IMR-90 (cell line): ENCODE results near the gene USP25. TPM values are rescaled to one million over a fixed set of nuclear protein-coding genes. Genes with fewer than 3 reads are reported as not detected.

Experiments used
- ATAC-seq: fragments of 200-7000 bp; cut with Tn5 transposase; 2 replicates; pipeline ENCODE4 v1.9.1; 2020; ENCODE audit warnings: low read depth, mild to moderate bottlenecking, moderate library complexity
- BruUV-seq: library from RNA; stranded (reverse); fragments of 400-500 nt; replicated peaks from 2 replicates; lab custom pipeline; 2021; lab: Mats Ljungman, UMichigan
- CTCF ChIA-PET: fragments of 300-600 bp; formaldehyde crosslinking; extraction: SDS; loops from one replicate; lab custom pipeline; 2021; ENCODE audit warnings: antibody characterized with exemption; lab: Yijun Ruan, JAX
- POLR2A ChIA-PET: fragments of 300-600 bp; sonication (Branson Sonifier 250); formaldehyde crosslinking; loops from one replicate; lab custom pipeline; 2022; ENCODE audit warnings: antibody characterized with exemption; ENCODE audit not compliant: unreplicated experiment; lab: Charles Lee
- DNase-seq: peaks from one replicate; pipeline ENCODE4 v3.0.0; 2013
- H2AFZ ChIP-seq: replicated peaks from 2 replicates; pipeline ENCODE3; 2013; ENCODE audit warnings: low read length, mild to moderate bottlenecking; ENCODE audit not compliant: poor library complexity
- H2AK5ac ChIP-seq: 2 replicates; pipeline ENCODE4 v1.6.1; 2013; ENCODE audit warnings: low read depth, low read length, inconsistent platforms
- H2AK9ac ChIP-seq: replicated peaks from 2 replicates; pipeline ENCODE3; 2013; ENCODE audit warnings: mild to moderate bottlenecking, low read depth, low read length, moderate library complexity; ENCODE audit not compliant: poor library complexity
- H2BK120ac ChIP-seq: 2 replicates; pipeline ENCODE4 v1.6.1; 2013; ENCODE audit warnings: low read depth, low read length, inconsistent platforms
- H2BK15ac ChIP-seq: 3 replicates; pipeline ENCODE4 v1.6.1; 2013; ENCODE audit warnings: low read depth, low read length, inconsistent platforms
- H2BK20ac ChIP-seq: 2 replicates; pipeline ENCODE4 v1.6.1; 2013; ENCODE audit warnings: low read depth, mild to moderate bottlenecking, inconsistent platforms, low read length, moderate library complexity
- H2BK5ac ChIP-seq: 2 replicates; pipeline ENCODE4 v1.6.1; 2013; ENCODE audit warnings: mild to moderate bottlenecking, low read depth, low read length, inconsistent platforms; ENCODE audit not compliant: poor library complexity, severe bottlenecking
- H3K14ac ChIP-seq: replicated peaks from 2 replicates; pipeline ENCODE4 v1.6.1; 2013; ENCODE audit warnings: low read depth, low read length, inconsistent platforms
- H3K18ac ChIP-seq: 2 replicates; pipeline ENCODE4 v1.6.1; 2013; ENCODE audit warnings: low read depth, low read length, control low read depth
- H3K23ac ChIP-seq: 2 replicates; pipeline ENCODE4 v1.6.1; 2013; ENCODE audit warnings: low read depth, low read length, inconsistent platforms
- H3K27ac ChIP-seq: 2 replicates; pipeline ENCODE4 v1.5.1; 2013; ENCODE audit warnings: mild to moderate bottlenecking, control low read depth, low read length; ENCODE audit not compliant: insufficient read depth
- H3K27me3 ChIP-seq: 2 replicates; pipeline ENCODE4 v1.6.1; 2013; ENCODE audit warnings: low read length; ENCODE audit not compliant: control insufficient read depth, insufficient read depth
- H3K36me3 ChIP-seq: 2 replicates; pipeline ENCODE4 v1.6.1; 2013; ENCODE audit warnings: low read length, mixed read lengths; ENCODE audit not compliant: control insufficient read depth, insufficient read depth
- H3K4ac ChIP-seq: 2 replicates; pipeline ENCODE4 v1.6.1; 2013; ENCODE audit warnings: low read depth, low read length, inconsistent platforms
- H3K4me1 ChIP-seq: 2 replicates; pipeline ENCODE4 v1.6.1; 2013; ENCODE audit warnings: low read length, mixed read lengths; ENCODE audit not compliant: control insufficient read depth, insufficient read depth
- H3K4me2 ChIP-seq: 2 replicates; pipeline ENCODE4 v1.6.1; 2013; ENCODE audit warnings: low read depth, mild to moderate bottlenecking, control low read depth, low read length, moderate library complexity
- H3K4me3 ChIP-seq: 2 replicates; pipeline ENCODE4 v1.5.1; 2013; ENCODE audit warnings: low read depth, mild to moderate bottlenecking, control low read depth, low read length, moderate library complexity; ENCODE audit not compliant: insufficient read depth
- H3K56ac ChIP-seq: 2 replicates; pipeline ENCODE4 v1.6.1; 2013; ENCODE audit warnings: low read length, inconsistent platforms; ENCODE audit not compliant: insufficient read depth; ENCODE audit errors: extremely low read depth
- H3K79me1 ChIP-seq, 2 experiments: 2 replicates each; pipeline ENCODE4 v1.6.1; 2013; ENCODE audit warnings: low read length in 2 of 2, inconsistent platforms in 1 of 2, low read depth in 1 of 2
- H3K9ac ChIP-seq: 2 replicates; pipeline ENCODE4 v1.6.1; 2013; ENCODE audit warnings: low read depth, low read length, control low read depth
- H3K9me1 ChIP-seq: 2 replicates; pipeline ENCODE4 v1.6.1; 2013; ENCODE audit warnings: low read length, inconsistent platforms; ENCODE audit not compliant: insufficient read depth
- H3K9me3 ChIP-seq: 2 replicates; pipeline ENCODE4 v1.6.1; 2013; ENCODE audit warnings: low read length; ENCODE audit not compliant: control insufficient read depth, insufficient read depth
- H4K20me1 ChIP-seq: 2 replicates; pipeline ENCODE4 v1.6.1; 2013; ENCODE audit warnings: low read length, inconsistent platforms; ENCODE audit not compliant: insufficient read depth
- H4K5ac ChIP-seq: 2 replicates; pipeline ENCODE4 v1.6.1; 2013; ENCODE audit warnings: mild to moderate bottlenecking, low read depth, low read length, control low read depth
- H4K8ac ChIP-seq, 2 experiments: 2 replicates each; pipeline ENCODE4 v1.6.1; 2013; ENCODE audit warnings: low read depth in 2 of 2, low read length in 2 of 2, control low read depth in 1 of 2, inconsistent platforms in 1 of 2
- H4K91ac ChIP-seq: 2 replicates; pipeline ENCODE4 v1.6.1; 2013; ENCODE audit warnings: low read depth, low read length, inconsistent platforms; ENCODE audit not compliant: insufficient read depth
- CHD1 ChIP-seq: IDR thresholded peaks from 2 replicates; pipeline ENCODE4 v1.6.1; 2012; ENCODE audit warnings: low read depth, low read length, improper control_type of control experiment
- MAZ ChIP-seq: IDR thresholded peaks from 2 replicates; pipeline ENCODE4 v1.6.1; 2012; ENCODE audit warnings: low read depth, mild to moderate bottlenecking, low read length, improper control_type of control experiment, moderate library complexity, borderline replicate concordance
- RAD21 ChIP-seq: IDR thresholded peaks from 2 replicates; pipeline ENCODE4 v1.6.1; 2012; ENCODE audit warnings: low read length, improper control_type of control experiment
- RCOR1 ChIP-seq: IDR thresholded peaks from 2 replicates; pipeline ENCODE4 v1.6.1; 2012; ENCODE audit warnings: mild to moderate bottlenecking, low read length, improper control_type of control experiment; ENCODE audit not compliant: insufficient replicate concordance
- RFX5 ChIP-seq: IDR thresholded peaks from 2 replicates; pipeline ENCODE4 v1.8.0; 2012; ENCODE audit warnings: low read depth, mild to moderate bottlenecking, low read length, moderate library complexity
- SMC3 ChIP-seq: fragments of 150-350 bp; IDR thresholded peaks from 2 replicates; pipeline ENCODE4 v1.6.1; 2016; ENCODE audit warnings: low read depth, mild to moderate bottlenecking, antibody characterized with exemption, low read length, moderate library complexity
- USF2 ChIP-seq: fragments of 150-350 bp; IDR thresholded peaks from 2 replicates; pipeline ENCODE4 v1.6.1; 2017; ENCODE audit warnings: mild to moderate bottlenecking, antibody characterized with exemption, low read length, low read depth
- WGBS, 2 experiments: methylation state at CpG; one replicate each; pipeline versions ENCODE4 v1.1.5 to v1.1.7; 2013; ENCODE audit warnings: missing lambda C conversion rate in 2 of 2; ENCODE audit not compliant: insufficient read length in 1 of 2; ENCODE audit errors: extremely low coverage in 2 of 2; 5-methylcytosine and 5-hydroxymethylcytosine counted together
- dilution Hi-C: fragments of 300-500 bp; cut with HindIII; formaldehyde crosslinking; loops from one replicate; pipeline ENCODE4 v1.14.3; 2018; ENCODE audit warnings: low sequenced_read_pairs; ENCODE audit not compliant: unreplicated experiment
- in situ Hi-C: fragments of 300-500 bp; cut with MboI; formaldehyde crosslinking; loops from 3 replicates; pipeline ENCODE4 v1.14.3; 2019; ENCODE audit warnings: low sequenced_read_pairs, inconsistent platforms, mixed read lengths
- intact Hi-C: fragments of 100-400 bp; cut with micrococcal nuclease; formaldehyde crosslinking; loops from 2 replicates; pipeline ENCODE4 v1.10.0; 2022
- polyA plus RNA-seq, 3 experiments: library from polyadenylated mRNA; depleted of rRNA; stranded (reverse); fragments of >200 nt; gene quantifications; 2 replicates each; pipeline ENCODE4 v1.2.3, GENCODE V29; 2012; ENCODE audit warnings: low replicate concordance in 1 of 3
- total RNA-seq: library from RNA; depleted of rRNA; stranded (reverse); fragments of >200 nt; gene quantifications from 2 replicates; pipeline ENCODE4 v1.2.3, GENCODE V29; 2012

The USP25 gene
- total and polyA plus RNA-seq, 2 of the 4 experiments (the other 2 are of a cell fraction): 9.3 to 23.3 TPM

GRCh38 chr21:15870819-15871218, 141.0 kb downstream of the USP25 start:
- WGBS, 2 experiments: no CpG with 5 or more reads among the region's 4 CpGs
- in situ Hi-C loops: no loop called here
- no peaks in the 10 kb centered on the region for H3K27me3 ChIP-seq
- DNase-seq (no peak), ATAC-seq (no peak)
- no peak overlapping the region for H2BK15ac ChIP-seq
- BruUV-seq: no TSS peak
- H3K27ac ChIP-seq: no peak overlapping the region
- H3K18ac ChIP-seq: no peak overlapping the region
- no peaks in the 10 kb centered on the region for H4K20me1 ChIP-seq
- no peak overlapping the region for H2BK5ac ChIP-seq
- no peak overlapping the region for H4K91ac ChIP-seq
- ChIA-PET CTCF (interaction anchor here (1.0 kb wide), 1 partner anchor 211 kb away, joined by 3 read pairs; no protein-coding TSS in a partner anchor), POLR2A (no interaction called here)
- no peak overlapping the region for H2AFZ ChIP-seq
- no peak overlapping the region for H4K5ac ChIP-seq
- H2BK20ac ChIP-seq: no peak overlapping the region
- no peak overlapping the region for H3K23ac ChIP-seq
- peaks cover 8% of the 10 kb centered on the region; the same call in 1 of the 2 replicates for H3K36me3 ChIP-seq
- no peaks in the 10 kb centered on the region for H3K4me1 ChIP-seq
- intact Hi-C loops: no loop called here
- no peak overlapping the region for H3K9ac ChIP-seq
- no peaks in the 10 kb centered on the region for H3K9me3 ChIP-seq
- no peaks in the 10 kb centered on the region for H3K9me1 ChIP-seq
- H3K4me3 ChIP-seq: no peak overlapping the region
- dilution Hi-C loops: no loop called here
- no peak overlapping the region for H2BK120ac ChIP-seq
- no peak overlapping the region for H4K8ac ChIP-seq
- no peak overlapping the region for H3K4ac ChIP-seq
- H3K4me2 ChIP-seq: no peak overlapping the region
- TF ChIP-seq RFX5 (no peak), SMC3 (no peak), RAD21 (no peak), MAZ (no peak), USF2 (no peak), RCOR1 (no peak), CHD1 (no peak)
- no peak overlapping the region for H3K14ac ChIP-seq
- no peak overlapping the region for H3K56ac ChIP-seq
- H3K79me1 ChIP-seq: no peaks in the 10 kb centered on the region
- no peak overlapping the region for H2AK5ac ChIP-seq
- H2AK9ac ChIP-seq: no peak overlapping the region
